OCI-LY3 (cell line): ENCODE data around the gene BICD2.

Source experiments
- H2AFZ ChIP-seq: fragments of 200-600, 300-600 bp; shearing (Covaris generic); 2 replicates; pipeline ENCODE4 v1.6.0; 2014; ENCODE audit warnings: antibody characterized with exemption, low read depth, low read length
- H3K27ac ChIP-seq: fragments of 200-600, 300-600 bp; sonication (generic); 2 replicates; pipeline ENCODE4 v1.5.1; 2014; ENCODE audit warnings: mild to moderate bottlenecking, low read length, moderate library complexity, mixed read lengths
- H3K27me3 ChIP-seq: fragments of 200-600, 300-600 bp; sonication (generic); 2 replicates; pipeline ENCODE4 v1.6.1; 2014; ENCODE audit warnings: low read depth, low read length, mixed read lengths
- H3K36me3 ChIP-seq: fragments of 200-600, 300-600 bp; sonication (generic); replicated peaks from 2 replicates; pipeline ENCODE3; 2014; ENCODE audit warnings: low read depth, low read length, mixed read lengths
- H3K4me1 ChIP-seq: fragments of 300-600, 200-600 bp; sonication (generic); 2 replicates; pipeline ENCODE4 v1.6.1; 2014; ENCODE audit warnings: low read length, mixed read lengths
- H3K4me2 ChIP-seq: fragments of 200-600, 300-600 bp; sonication (generic); 2 replicates; pipeline ENCODE4 v1.6.1; 2014; ENCODE audit warnings: low read length, mixed read lengths
- H3K4me3 ChIP-seq: fragments of 300-600, 200-600 bp; sonication (generic); 2 replicates; pipeline ENCODE4 v1.5.1; 2014; ENCODE audit warnings: antibody characterized with exemption, mild to moderate bottlenecking, low read length, moderate library complexity
- H3K79me2 ChIP-seq: fragments of 300-600, 200-600 bp; shearing (Covaris generic); 2 replicates; pipeline ENCODE4 v1.6.1; 2014; ENCODE audit warnings: mild to moderate bottlenecking, low read length, mixed read lengths
- H3K9ac ChIP-seq: fragments of 300-600, 200-600 bp; shearing (Covaris generic); 2 replicates; pipeline ENCODE4 v1.6.0; 2014; ENCODE audit warnings: mild to moderate bottlenecking, low read length, moderate library complexity
- H3K9me3 ChIP-seq: fragments of 200-600, 300-600 bp; shearing (Covaris generic); 2 replicates; pipeline ENCODE4 v1.6.1; 2014; ENCODE audit warnings: low read length, mixed read lengths; ENCODE audit not compliant: insufficient read depth
- H4K20me1 ChIP-seq: fragments of 200-600, 300-600 bp; sonication (generic); 2 replicates; pipeline ENCODE4 v1.6.1; 2016; ENCODE audit warnings: low read length, mixed read lengths; ENCODE audit not compliant: insufficient read depth
- EZH2phosphoT487 ChIP-seq: fragments of 200-600 bp; shearing (Covaris generic); IDR thresholded peaks from 2 replicates; pipeline ENCODE4 v1.6.1; 2018; ENCODE audit warnings: antibody characterized with exemption, mixed run types, low read depth
- TF ChIP-seq, protein P1 (sequence below): fragments of 200-600, 300-600 bp; sonication (generic); IDR thresholded peaks from 2 replicates; pipeline ENCODE4 v1.5.1; 2014; ENCODE audit warnings: antibody characterized with exemption, low read length, low read depth

The BICD2 gene

GRCh38 chr9:92764988-92765936, 629 bp upstream of the BICD2 start:
- peak overlapping the region; percentile 99 for H3K4me2 ChIP-seq

DNA sequence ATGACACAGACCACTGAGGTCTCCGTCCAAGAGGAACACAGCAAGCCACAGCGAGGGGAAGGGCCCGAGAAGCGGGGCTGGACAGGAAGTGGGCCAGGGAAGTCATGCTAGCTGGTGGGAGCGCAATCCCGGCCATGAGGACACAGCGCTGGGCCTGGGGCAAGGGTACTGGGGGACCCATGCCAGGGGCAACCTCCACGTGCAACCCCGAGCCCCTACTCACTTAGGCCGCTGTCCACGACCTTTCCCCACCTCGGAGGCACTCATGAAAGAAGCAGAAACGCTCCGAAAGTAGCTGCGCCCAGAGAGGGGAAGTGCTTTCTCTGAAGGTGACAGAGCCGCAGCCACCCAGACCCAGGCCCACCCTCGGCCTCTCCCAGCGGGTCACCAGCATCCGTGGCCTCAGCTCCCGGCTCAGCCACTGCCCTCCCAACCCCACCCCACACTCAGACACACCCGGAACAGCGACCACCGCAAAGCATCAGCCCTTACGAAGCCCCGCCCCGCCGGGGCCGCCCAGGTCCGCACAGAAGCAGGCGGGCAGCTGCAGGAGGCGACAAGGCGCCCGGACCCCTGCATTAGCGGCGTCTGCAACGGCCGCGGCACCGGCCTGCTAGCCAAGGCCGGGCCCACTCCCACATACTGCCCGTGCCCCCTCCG, 782 bp downstream of the BICD2 start:
- peak overlapping the region; percentile 98 for H3K4me3 ChIP-seq
- H3K9me3 ChIP-seq = no peaks in the 10 kb centered on the region
- H3K27ac ChIP-seq = peak overlapping the region; percentile 31; the same call in 1 of the 2 replicates
- no peak overlapping the region for H2AFZ ChIP-seq
- H3K27me3 ChIP-seq = no peaks in the 10 kb centered on the region
- TF ChIP-seq, protein P1, sequence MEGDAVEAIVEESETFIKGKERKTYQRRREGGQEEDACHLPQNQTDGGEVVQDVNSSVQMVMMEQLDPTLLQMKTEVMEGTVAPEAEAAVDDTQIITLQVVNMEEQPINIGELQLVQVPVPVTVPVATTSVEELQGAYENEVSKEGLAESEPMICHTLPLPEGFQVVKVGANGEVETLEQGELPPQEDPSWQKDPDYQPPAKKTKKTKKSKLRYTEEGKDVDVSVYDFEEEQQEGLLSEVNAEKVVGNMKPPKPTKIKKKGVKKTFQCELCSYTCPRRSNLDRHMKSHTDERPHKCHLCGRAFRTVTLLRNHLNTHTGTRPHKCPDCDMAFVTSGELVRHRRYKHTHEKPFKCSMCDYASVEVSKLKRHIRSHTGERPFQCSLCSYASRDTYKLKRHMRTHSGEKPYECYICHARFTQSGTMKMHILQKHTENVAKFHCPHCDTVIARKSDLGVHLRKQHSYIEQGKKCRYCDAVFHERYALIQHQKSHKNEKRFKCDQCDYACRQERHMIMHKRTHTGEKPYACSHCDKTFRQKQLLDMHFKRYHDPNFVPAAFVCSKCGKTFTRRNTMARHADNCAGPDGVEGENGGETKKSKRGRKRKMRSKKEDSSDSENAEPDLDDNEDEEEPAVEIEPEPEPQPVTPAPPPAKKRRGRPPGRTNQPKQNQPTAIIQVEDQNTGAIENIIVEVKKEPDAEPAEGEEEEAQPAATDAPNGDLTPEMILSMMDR = no peak
- no peak for TF ChIP-seq EZH2phosphoT487
- H4K20me1 ChIP-seq = peaks cover 48% of the 10 kb centered on the region
- H3K4me2 ChIP-seq = peak overlapping the region; percentile 100
- no peaks in the 10 kb centered on the region for H3K36me3 ChIP-seq
- H3K79me2 ChIP-seq = peaks cover 58% of the 10 kb centered on the region
- peaks cover 24% of the 10 kb centered on the region for H3K4me1 ChIP-seq
- H3K9ac ChIP-seq = peak overlapping the region; percentile 89

More at GRCh38 chr9:92764988-92765936, 629 bp upstream of the BICD2 start:
- peaks cover 34% of the 10 kb centered on the region for H4K20me1 ChIP-seq
- H3K9ac ChIP-seq = peak overlapping the region; percentile 99
- peak overlapping the region; percentile 95 for H3K4me3 ChIP-seq
- H3K9me3 ChIP-seq = no peaks in the 10 kb centered on the region
- peaks cover 29% of the 10 kb centered on the region for H3K4me1 ChIP-seq
- H3K27me3 ChIP-seq = no peaks in the 10 kb centered on the region
- peak overlapping the region; percentile 95 for H3K27ac ChIP-seq
- peak overlapping the region; percentile 76; the same call in 1 of the 2 replicates for H2AFZ ChIP-seq
- H3K79me2 ChIP-seq = peaks cover 44% of the 10 kb centered on the region
- TF ChIP-seq EZH2phosphoT487 = no peak
- TF ChIP-seq, protein P1 = peak; percentile 89
- H3K36me3 ChIP-seq = no peaks in the 10 kb centered on the region

GRCh38 chr9:92762781-92763708, 1.6 kb downstream of the BICD2 start:
- Histone ChIP-seq H3K79me2 (peaks cover 64% of the 10 kb centered on the region), H3K9me3 (no peaks in the 10 kb centered on the region), H2AFZ (no peak overlapping the region), H3K36me3 (no peaks in the 10 kb centered on the region), H3K27ac (no peak overlapping the region), H3K27me3 (no peaks in the 10 kb centered on the region), H3K9ac (peak overlapping the region; percentile 89), H4K20me1 (peaks cover 48% of the 10 kb centered on the region), H3K4me2 (peak overlapping the region; percentile 100), H3K4me1 (peaks cover 24% of the 10 kb centered on the region), H3K4me3 (peak overlapping the region; percentile 98)
- TF ChIP-seq, protein P1 = no peak
- TF ChIP-seq EZH2phosphoT487 = no peak
